COLO829 (cell line): ENCODE measurements around the gene TRAPPC2.
"Not testable (repeated sequence)": the region's sequence is repeated elsewhere in the genome, so short reads cannot be mapped to it uniquely, and the experiment has no call there.

Experiments used
- DNase-seq: peaks from one replicate; pipeline ENCODE4 v3.0.0; 2012; ENCODE audit warnings: low spot score

Gene TRAPPC2

DNA sequence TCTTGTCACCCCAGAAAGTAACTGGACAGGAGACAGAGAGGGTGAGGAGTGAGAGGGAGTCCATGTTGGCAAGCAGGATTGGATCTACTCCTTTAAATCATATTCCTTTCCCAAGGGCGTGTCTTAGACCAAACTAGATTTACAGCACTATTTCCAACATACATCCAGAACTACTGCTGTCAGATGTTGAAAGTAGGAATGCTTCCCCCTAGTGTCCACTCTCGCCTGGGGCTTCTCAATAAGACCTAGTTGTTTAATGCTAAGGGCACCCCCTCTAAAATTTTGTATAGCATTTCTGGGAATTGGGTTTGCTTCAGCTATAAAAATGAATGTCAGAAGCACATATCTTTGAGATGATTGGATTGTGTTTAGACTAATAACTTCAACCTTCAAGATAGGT, 13.4 kb upstream of the TRAPPC2 start:
- no peak for DNase-seq

DNA sequence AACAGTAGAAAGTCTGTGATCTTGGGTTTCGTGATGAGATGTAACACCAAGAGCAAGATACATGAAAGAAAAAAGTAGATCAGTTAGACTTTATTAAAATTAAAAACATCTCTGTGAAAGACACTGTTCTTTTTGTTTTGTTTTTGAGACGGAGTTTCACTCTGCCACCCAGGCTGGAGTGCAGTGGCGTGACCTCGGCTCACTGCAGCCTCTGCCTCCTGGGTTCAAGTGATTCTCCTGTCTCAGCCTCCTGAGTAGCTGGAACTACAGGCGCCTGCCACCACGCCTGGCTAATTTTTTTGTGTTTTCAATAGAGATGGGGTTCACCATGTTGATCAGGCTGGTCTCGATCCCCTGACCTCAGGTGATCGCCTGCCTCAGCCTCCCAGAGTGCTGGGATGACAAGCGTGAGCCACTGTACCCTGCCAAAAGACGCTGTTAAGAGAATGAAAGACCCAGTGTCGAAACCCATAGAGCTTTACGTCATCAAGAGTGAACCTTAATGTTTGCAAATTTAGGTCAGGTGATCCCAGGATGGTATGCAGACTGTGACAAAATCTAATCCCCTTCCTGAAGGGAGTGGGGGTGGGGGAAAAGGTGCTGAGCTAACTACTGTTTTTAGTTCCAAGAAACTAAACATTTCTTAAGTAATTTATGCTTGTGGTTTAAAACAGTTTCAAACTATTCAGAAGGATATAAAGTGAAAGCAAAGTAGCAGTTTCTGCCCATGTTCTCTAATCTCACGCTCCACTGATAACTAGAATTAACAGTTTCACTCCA, 8.2 kb upstream of the TRAPPC2 start:
- DNase-seq, result no peak

- DNase-seq, result no peak
These were observed 7.3 kb upstream of the TRAPPC2 start for GRCh38 chrX:13741695-13742094.

- no peak for DNase-seq
These were observed 914 bp downstream of the TRAPPC2 start for GRCh38 chrX:13733506-13733905.

DNA sequence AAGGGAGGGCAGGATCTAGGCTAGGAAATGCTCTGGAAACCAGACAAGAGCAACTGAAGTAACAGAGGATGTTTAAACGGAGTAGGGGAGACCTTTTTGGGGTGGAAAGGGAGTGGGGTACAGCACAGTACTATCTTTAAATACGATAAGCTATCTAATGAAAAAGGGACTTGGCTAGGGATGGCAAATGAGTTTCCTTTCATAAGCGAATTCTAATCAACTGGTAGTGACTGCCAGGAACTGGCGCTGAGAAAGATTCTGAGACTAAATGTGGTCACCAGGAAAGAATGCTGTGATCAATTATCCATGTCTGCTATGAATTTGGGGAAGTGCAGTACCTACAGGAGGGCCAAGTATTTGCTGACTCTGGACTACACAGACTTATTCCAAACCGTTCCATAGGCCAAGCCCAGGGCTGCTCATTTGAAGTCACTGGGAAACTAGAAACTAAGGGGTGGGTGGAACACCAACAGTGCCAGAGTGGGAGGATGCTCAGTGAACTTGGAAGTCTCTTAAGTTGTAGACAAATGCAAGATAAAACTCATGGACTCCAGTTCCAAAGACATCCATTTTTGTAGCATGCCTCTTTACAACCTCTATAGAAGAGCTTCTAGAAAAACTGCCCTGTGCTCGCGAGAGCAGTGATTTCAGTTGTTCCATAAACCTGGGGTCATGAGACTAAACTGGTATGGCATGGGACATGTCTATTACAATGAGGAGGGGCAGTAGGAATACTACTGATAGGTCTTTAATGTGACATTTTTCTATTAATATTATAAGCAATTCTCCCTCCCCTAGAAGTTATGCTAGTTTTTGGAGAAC, 2.0 kb downstream of the TRAPPC2 start:
- no peak for DNase-seq

- DNase-seq, result not testable (repeated sequence)
These were observed 3.9 kb downstream of the TRAPPC2 start for GRCh38 chrX:13730523-13730922.

DNA sequence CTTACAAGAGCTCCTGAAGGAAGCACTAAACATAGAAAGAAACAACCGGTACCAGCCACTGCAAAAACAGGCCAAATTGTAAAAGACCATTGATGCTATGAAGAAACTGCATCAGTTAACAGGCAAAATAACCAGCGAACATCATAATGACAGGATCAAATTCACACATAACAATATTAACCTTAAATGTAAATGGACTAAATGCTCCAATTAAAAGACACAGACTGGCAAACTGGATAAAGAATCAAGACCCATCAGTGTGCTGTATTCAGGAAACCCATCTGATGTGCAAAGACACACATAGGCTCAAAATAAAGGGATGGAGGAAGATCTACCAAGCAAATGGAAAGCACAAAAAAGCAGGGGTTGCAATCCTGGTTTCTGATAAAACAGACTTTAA, 7.8 kb downstream of the TRAPPC2 start:
- DNase-seq, result not testable (repeated sequence)

DNA sequence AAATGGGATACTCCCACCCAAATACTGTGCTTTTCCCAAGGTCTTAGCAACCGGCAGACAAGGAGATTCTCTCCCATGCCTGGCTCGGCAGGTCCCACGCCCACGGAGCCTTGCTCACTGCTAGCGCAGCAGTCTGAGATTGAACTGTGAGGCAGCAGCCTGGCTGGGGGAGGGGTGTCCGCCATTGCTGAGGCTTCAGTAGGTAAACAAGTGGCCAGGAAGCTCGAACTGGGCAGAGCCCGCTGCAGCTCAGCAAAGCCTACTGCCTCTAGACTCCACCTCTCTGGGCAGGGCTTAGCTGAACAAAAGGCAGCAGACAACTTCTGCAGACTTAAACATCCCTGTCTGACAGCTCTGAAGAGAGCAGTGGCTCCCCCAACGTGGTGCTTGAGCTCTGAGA, 9.5 kb downstream of the TRAPPC2 start:
- not testable (repeated sequence) for DNase-seq

DNA sequence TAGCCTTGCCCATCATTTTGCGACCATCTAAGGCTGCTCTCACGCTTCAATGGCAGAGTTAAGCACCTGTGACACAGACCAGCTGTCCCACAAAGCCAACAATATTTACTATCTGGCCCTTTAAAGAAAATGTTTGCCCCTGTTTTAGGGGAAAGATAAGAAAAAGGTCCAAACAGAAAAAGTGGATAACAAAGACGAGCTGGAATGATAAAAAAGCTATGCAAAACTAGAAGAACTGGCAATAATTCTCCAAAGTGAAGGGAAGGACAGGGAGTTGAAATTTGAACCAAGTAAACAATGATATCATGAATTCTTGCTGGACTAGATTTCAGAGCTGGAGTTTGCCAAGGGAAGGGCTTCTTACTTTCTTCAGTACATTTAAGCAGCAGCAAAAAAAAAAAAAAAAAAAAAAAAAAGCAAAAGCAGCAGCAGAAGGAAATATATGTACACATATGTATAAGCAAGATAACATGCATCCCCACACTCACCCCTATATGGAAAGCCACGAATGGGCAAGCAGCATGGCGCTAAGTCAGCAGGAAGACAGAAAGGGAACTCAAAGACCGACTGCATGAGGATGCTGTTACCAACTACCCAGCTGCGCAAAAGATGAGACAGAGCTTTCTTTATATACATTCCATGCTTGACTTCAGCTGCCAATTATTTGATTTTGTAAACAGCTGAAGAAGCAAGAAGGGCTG, 12.5 kb downstream of the TRAPPC2 start:
- no peak for DNase-seq

DNA sequence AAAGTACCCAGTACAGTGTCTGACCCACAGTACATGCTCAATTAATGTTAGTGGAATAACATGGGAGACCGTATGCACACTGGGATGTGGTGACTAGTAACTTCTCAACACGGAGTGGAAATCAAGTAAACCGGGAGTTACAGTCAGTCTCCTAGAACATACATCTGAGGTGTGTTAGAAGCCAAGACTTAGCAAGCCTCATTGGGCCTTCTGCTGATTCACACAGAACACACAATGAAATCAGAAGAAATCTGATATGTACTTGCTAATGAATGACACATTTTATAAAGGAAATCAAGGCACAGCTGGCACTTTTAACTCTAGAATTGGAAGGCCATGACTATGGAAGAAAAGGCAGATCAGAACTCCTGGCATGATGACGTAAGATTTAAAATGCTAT, 13.0 kb downstream of the TRAPPC2 start:
- DNase-seq, result no peak

GRCh38 chrX:13719192-13719856, 15.1 kb downstream of the TRAPPC2 start:
- DNase-seq, result no peak

- DNase-seq, result no peak
These were observed 16.5 kb downstream of the TRAPPC2 start for GRCh38 chrX:13717700-13718472.

GRCh38 chrX:13716905-13717304, 17.5 kb downstream of the TRAPPC2 start:
- no peak for DNase-seq

GRCh38 chrX:13716455-13716854, 18.0 kb downstream of the TRAPPC2 start:
- DNase-seq, result no peak

- DNase-seq, result no peak
These were observed 23.3 kb downstream of the TRAPPC2 start for GRCh38 chrX:13711141-13711540.

DNA sequence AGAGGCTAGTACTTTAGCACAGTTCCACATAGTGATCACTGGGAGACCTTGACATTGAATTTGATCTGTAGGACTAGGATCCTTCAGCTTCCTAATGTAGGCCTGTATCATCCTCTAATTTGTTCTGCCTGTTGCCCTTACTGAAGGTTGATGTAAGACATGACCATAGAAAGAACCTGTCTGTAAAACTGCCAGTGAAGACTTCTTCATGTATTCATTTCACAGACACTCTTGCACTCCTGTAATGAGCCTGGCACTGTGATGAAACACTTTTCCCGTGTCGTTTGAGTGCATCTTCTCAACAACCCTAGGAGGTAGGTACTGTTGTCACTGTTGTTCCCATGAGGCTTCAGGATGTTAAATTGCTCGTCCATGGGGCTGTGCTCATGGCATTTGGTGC, 30.8 kb downstream of the TRAPPC2 start:
- DNase-seq, result no peak

DNA sequence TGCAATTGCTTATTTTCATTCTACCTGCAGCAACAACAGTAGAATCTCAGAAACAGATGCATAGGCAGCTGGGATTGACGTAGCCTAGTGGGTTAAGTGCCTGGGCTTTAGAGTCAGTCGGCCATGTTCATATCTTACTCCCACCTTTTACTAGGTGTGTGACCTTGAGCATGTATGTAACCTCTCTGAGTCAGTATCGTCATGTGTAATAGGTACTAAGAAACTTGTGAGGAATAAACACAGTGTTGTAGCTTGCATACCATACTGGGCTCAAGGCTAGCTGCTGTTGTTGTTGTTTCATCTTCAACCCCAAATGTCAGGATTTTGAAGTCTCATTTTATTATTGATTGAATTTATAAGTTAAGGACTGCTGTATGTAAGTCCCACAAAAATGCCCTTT, 31.3 kb downstream of the TRAPPC2 start:
- no peak for DNase-seq

GRCh38 chrX:13702111-13702789, 32.2 kb downstream of the TRAPPC2 start:
- DNase-seq, result no peak

- DNase-seq, result no peak
These were observed 34.0 kb downstream of the TRAPPC2 start for GRCh38 chrX:13700380-13700779.

DNA sequence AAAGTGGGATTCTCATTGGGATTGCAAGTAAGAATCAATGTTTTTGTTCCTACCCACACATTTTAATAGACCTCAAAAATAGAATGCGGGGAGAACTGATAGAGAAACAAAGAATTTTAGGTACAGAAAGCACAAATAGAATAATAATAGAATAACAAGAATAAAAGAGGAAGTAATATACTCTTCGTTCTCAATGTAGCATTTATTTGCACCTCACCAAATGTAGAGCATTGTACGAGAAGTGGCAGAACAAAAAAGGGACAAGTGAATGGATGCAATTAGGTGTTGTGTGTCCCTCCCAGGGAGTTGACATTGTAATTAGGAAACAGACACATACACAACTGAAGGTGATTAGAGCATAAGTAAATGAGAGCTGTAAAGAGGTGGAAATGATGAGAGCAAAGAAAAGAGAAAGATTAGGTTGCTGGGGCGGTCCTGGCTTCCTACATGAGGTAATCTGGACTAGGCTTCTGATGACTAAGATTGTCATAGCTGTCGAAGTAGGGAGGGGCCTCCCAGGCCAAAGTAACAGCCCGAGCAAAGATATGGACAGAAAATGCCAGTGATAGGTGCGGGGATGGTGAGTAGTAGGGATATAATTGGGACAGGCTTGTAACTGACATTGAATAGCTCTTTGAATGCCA, 35.1 kb downstream of the TRAPPC2 start:
- no peak for DNase-seq
